ENCODE data around the gene PRDX2.
A peak's percentile ranks its signal among the peaks of the same experiment; 100 is the strongest.
"Not testable (repeated sequence)": the region's sequence is repeated elsewhere in the genome, so short reads cannot be mapped to it uniquely, and the experiment has no call there.

The PRDX2 gene

DNA sequence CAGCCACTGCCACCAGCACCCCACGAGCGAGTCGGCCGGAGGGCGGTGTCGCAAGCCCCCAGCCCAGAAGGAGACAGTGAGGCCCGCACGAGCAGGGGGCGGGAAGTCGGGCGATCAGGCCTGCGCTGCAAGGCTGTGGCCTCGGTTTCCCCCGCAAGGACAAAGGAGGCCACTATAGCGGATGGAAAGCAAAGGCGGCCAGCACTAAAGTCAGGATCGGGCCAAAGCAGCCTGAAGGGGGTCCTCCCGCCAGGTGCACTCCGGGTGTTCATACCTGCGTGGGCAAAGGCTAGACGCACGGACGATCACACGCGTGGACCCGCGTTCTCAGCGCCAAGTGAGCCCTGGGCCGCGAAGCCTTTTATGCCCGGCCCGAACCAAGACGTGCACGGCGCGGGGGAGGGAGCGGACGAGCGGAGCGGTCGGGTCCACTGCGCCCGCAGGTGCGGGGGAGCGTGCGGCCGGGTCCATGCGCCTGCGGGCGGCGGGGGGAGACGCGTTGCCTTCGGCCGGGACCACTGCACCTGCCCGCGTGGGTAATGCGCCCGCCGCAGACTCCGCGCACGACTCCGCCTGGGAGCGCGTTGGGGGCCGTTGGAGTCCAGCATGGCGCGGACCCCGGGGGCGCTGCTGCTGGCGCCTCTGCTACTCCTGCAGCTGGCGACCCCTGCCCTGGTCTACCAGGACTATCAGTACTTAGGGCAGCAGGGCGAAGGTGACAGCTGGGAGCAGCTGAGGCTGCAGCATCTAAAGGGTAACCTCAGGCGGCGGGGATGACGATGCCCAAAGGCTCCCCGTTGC, at the start of gene PRDX2, which contains the start of gene THSD8:
TSS of gene PRDX2 (minus strand) at position 335 of the 801 bp plus-strand sequence. CDS start 539 bp downstream, outside the sequence.
TSS of gene THSD8 (plus strand) at position 604 of the 801 bp plus-strand sequence. CDS start at position 607, 3 bp downstream.
- DNase-seq (ENCODE audit: low spot score): peak; percentile 77

DNA sequence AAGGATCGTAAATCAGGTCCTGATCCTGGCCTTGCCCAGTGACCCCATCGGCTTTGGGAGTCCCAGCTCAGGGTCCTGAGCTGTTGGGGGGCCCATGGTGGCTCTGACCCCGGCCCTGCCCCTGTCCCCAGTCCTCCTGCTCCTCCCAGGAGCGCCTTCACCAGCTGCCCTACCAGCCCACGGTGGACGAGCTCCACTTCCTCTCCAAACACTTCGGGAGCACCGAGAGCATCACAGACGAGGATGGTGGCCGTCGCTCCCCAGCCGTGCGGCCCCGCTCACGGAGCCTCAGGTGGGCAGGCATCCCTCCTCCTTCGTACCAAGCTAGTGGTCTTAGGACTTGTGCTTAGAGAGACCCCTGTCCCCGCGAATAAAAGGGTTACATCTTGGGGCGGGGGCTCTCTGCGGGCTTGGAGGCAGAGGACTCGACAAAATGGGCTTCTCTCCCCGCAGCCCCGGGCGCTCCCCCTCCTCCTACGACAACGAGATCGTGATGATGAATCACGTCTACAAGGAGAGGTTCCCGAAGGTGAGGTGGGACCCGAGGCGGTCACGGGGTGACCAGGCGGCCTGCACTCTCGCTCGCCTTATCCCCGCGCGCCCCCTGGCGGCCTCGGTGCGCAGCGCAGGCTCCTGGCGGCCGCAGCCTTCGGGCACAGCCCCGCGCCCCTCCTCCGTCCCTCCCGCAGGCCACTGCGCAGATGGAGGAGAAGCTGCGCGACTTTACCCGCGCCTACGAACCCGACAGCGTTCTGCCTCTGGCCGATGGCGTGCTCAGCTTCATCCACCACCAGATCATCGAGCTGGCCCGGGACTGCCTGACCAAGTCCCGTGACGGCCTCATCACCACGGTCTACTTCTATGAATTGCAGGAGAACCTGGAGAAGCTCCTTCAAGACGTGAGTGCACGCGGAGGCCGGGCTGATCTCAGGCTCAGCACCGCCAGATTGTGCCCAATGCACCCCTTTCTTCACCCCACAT, 45.8 kb upstream of the PRDX2 start:
- DNase-seq (ENCODE audit: low spot score): peak; percentile 87

DNA sequence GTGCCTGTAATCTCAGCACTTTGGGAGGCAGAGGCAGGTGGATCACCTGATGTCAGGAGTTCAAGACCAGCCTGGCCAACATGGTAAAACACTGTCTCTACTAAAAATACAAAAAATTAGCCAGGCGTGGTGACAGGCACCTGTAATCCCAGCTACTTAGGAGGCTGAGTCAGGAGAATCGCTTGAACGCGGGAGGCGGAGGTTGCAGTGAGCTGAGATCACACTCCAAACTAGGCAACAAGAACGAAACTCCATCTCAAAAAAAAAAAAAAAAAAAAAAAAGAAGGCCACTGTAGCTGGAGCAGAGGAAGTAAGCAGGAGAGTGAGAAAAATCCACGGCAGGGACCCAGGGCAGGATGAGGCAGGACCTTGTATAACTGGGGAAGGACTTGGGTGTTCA, 45.0 kb upstream of the PRDX2 start:
- DNase-seq (ENCODE audit: low spot score): not testable (repeated sequence)

DNA sequence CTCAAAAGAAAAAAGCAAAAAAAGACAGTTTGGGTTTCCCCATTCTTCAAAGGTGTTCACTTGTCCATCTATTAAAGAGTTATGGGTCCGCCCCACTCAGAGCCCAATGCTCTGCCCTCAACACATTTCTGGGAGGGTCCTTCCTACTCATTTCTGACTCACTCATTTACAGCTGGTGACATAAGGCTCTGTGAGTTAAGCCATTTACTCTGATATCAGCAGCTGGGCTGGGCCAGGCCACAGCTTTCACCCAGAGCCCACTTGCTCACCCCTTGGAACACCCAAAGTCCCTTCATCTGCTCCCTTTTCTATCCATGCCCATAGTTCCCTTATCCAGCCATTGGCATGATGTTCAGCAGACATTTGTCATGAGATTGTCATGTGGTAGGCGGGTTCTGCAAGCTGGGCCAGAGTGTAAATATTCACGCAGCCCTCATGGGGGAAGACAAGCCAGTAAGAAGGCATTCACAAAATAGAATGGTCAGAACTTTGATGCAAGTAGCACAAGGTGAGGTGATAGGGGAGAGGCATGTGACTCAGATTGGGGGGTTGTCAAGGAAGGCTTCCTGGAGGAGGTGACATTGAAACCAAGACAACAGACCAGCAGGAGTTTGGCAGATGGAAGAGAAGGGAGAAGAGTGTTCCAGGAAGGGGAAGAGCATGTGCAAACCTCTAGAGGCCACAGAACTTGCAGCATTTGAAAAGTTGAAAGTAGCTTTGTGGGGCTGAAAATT, 42.6 kb upstream of the PRDX2 start:
- DNase-seq (ENCODE audit: low spot score): no peak

DNA sequence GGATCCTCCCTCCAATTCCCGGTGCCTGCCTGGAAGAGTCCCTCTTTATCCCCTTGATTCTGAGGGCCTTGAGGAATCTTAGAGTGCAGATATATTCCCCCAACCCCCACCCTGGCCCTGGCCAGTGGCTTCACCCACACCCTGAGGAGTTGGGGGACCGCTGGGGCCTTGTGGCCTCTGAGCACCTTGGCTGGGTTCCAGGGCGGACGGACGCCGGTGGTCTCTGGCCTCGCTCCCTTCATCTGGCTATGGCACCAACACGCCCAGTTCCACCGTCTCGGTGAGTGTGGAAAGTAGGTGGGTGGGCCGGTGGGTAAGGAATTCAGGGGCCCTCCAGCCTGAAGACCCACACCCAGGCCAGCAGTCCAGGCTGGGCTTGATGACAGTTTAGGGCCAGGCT, 41.7 kb upstream of the PRDX2 start:
- DNase-seq (ENCODE audit: low spot score): no peak

DNA sequence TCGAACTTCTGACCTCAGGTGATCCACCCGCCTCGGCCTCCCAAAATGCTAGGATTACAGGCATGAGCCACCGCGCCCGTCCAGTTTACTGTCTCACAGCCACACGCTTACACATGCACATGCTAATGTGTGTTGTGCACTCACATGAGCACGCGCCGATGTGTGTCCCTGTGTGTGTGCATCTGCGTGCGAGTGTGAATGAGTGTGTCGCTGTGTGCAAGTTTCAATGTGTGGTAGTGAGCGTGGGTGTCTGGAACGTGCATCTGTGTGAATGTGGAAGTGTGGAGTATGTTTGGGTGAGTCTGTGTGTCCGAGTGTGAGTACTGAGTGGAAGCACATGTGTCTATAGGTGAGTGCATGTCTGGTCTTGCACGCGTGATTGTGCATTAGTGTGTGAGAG, 40.9 kb upstream of the PRDX2 start:
- no peak for DNase-seq (ENCODE audit: low spot score)

DNA sequence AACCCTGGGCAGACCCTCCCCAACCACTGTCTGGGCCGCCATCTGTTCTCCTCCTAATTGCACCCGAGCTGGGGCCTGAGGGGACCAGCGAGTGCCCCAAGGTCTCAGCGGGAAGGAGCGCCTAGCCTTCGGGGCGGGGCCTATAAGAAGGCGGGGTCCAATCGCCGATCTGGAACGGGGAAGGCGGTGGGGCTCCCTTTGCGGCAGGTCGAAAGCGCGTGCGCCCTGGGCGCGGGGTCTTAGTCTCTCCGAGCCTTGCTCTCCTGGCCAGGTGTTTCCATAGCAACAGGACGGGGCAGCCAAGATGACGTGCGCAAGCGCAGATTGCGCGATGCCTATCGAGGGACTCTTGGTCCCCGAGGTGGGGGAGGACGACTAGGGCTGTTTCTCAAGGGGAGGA, 39.5 kb upstream of the PRDX2 start:
- DNase-seq (ENCODE audit: low spot score): no peak

DNA sequence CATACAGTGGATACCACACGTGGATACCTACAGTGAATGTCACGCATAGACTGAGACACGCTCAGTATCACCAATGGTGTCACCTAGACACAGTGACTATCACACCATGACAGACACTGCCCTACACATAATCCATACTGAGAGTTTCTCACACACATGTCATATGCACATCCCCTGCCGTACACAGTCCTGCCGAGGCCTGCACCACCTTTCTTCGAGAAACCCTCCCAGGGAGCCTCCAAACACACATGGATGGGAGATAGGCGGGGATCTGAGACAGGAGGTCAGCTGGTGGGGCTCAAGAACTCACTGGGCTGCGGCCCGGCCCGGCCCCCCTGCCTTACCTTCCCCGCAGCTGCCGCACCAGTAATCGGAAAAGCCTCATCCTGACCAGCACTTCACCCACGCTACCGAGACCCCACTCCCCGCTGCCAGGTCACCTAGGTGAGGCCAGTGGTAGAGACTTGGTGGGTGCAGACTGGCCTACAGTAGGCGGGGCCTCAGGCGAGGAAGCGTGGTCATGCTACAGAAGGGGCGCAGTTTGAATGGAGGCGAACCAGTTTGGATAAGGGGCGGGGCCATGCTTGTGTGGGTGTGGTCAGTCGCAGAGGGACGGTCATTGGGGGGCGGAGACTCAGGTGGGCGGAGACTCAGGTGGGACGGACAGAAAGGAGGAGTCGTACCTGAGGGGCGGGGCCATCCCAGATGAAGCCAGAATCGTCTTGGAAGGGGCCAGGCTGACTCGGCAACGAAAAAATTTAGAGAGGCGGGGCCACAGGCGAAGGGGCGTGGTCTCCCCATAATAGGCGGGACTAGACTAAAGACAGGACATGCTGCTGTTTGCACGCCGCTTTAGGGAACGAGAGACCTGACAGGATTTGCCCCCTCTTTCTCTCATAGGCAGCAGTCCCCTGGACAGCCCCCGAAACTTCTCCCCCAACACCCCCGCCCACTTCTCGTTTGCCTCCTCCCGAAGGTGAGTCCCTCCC, 38.8 kb upstream of the PRDX2 start:
- DNase-seq (ENCODE audit: low spot score): peak; percentile 71

DNA sequence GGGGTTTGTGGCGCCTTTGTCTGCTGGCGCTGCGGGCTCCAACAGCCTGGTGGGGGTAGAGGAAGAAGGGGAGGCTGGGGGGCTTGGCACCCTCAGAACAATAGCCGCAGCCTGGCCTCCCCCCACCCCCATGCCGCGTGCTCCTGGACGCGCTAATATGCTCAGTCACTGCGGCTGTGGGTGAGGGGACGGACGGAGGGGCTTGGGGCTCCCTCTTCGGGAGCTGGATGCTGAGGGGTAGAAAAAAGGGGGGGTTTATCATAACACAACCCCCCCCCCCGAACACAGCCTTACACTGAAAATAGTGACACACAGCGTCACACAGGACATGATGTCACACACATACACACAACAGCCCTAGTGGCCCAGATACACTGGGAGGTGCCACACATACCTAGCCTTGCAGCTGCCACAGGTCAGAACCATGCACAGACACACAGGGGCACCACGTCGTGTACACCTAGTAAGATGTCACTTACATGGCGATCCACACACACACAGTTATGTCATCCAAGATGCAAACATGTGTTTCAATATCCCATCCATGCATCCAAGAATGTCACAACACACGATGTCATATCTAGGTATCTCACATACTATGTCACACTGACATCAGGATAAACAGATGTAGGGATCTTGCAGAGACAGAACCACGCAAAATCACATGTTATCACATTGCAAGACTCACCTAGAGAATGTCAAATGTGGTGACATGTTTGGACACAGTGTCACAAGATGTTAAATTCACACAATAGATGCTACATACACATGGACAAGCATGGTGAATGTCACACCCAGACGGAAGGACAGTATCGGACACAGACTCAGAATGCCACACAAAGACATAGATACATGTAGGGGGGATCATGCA, 37.5 kb upstream of the PRDX2 start:
- no peak for DNase-seq (ENCODE audit: low spot score)

DNA sequence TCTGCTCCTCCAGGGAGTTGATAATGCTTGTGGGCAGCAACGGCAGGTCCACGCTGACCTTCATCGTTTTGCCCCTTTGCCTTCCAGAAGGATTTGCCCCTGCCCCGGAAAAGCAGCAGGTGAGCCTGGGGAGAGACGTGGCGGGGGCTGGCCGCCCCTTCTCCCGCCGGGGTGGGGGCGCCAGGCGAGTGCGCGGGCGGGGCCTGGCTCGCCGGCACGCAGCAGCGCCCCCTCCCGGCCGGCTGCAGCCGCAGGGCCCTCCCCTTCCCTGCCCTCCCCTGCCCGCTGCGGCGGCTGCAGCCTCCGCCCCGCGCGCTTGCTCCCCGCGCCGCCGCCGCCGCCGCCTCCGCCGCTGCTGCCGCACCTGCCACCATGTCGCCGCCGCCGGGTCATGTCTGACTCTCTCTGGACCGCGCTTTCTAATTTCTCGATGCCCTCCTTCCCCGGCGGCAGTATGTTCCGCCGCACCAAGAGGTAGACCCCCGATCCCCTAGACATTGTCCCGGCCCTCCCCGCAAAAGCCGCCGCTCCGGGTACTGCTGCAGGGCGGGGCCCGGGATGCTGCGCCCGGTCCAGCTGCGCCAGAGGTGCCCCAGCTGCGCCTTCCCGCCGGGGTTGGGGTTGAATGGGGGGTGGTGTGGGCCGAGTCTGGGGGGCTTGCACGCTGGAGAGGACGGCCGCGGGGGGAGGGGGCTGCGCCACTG, 36.7 kb upstream of the PRDX2 start, which contains the start of gene MAST1:
TSS of gene MAST1 (plus strand) at position 334 of the 704 bp plus-strand sequence. CDS start at position 392, 58 bp downstream.
- DNase-seq (ENCODE audit: low spot score): peak; percentile 86

DNA sequence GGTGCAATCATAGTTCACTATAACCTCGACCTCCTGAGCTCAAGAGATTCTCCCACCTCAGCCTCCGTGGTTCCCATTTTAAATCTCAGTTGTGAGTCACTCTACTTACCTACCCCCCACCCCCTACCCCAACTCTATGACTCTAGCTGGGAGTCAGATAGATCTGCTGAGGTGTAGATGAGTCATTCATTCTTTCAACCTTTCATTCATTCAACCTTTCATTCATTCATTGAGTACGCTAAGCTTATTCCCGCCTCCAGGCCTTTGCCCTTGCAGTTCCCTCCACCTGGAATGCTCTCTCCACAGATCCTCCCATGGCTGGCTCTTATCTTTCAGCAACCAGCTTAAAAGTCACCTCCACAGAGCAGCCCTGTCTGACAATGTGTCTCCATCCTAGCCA, 35.6 kb upstream of the PRDX2 start:
- no peak for DNase-seq (ENCODE audit: low spot score)

DNA sequence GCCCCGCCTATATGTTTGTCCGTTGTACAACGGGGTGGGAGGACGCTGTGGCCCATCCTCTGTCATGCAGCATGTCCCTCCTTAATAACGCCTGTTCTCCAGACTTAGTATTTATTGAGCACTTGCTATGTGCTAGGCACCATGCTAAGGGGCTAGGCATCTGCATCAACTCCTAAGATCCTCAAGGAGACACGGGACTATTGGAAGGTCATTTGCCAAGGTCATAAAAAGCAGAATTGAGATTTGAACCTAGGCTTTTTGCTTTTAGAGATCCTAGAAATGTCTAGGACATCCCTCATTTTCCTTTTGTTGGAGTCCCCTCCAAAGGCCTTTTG, 34.9 kb upstream of the PRDX2 start:
- no peak for DNase-seq (ENCODE audit: low spot score)

DNA sequence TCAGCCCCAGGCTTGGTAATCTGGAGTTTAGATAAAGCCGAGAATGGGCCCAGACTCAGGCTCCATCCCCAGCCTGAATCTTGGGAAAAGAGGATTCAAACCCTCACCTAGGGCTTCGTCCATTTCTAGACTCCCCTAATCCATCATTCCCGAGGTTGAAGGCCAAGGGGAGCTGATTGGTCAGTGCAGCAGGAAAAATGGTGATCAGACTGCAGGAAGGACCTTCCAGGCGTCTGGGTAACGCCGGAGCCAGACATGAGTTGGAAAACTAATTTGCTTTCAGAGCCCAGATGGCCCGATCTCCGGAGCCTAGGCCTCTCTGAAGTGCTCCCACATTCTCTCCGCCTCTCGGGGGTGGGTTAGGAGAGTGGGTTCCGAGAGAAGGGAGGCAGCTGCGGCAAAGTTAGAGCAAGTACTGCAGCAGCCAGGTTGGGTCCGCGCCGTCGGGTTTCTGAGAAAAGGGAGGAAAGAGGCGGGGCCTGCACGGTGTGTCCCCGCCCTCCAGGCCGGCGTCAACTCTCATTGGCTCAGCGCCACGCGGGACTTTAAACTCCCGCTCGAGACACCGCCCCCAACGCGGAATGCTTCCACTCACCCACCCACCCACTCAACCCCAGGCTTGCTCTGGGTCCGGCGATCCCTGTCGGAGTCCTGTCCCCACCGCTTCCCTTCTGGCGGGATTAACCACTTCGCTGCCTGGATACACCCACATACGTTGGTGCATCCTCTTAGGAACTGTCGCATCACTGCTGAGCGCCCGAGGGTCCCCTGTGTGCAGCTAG, 33.6 kb upstream of the PRDX2 start:
- DNase-seq (ENCODE audit: low spot score): peak; percentile 75

DNA sequence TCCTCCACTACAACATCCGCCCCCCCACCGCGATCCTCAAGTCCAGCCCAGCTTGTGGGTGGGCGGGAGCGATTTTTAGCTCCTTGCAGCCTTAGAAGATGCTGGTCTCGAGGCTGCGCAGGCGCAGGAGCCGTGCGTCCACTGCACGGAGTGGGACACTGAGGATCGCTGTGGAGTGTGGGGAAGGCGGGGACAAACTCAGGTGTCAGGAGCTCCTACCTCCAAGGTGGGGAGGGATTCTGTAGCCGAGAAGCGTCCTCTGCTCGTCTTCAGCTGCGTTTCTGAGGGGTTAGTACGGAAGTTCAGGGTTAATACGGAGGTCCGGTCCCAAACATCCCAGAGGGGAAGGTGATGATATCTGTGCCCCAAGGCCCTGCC, 33.0 kb upstream of the PRDX2 start, which contains the start of gene RTBDN:
TSS of gene RTBDN (minus strand) at position 14 of the 378 bp plus-strand sequence. CDS start 4,600 bp downstream, outside the sequence.
- no peak for DNase-seq (ENCODE audit: low spot score)

DNA sequence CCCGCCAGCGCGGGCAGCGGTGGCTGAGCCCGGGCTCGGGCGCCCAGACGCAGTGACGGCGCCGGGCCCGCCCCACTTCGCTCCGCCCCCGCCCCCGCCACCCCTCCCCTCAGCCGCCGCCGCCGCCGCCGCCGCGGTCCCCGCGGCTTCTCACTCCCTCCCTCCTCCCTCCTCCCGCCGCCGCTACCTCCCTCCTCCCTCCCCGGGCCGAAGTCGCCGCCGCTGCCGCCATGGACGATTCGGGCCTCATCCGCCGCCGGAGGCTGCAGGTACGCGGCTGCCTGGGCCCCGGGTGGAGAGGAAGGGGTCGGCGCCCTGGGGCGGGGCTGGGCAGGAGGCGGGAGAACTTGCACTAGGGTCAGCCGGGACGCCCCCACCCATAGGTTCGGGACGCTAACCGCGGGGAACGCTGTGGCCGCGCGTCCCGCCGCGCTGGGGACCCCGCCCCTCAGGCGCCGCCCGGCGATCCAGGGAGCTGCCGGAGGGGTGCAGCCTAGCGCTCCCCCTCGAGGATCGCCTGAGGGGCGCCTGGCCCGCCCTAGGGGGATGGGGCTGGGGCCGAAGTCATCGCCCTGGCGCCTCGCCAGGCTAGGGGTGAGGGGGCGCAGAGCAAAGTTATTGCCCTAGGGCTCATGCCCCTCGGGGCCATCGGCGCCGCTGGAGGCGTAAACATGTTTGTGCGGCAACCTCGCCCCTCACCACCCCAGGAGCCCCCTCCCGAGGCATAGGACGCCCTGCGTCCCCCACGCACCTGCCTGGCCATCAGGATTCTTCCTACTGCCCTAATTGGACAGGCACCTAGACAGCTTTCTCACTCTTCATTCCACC, 32.4 kb upstream of the PRDX2 start:
- DNase-seq (ENCODE audit: low spot score): peak; percentile 57

DNA sequence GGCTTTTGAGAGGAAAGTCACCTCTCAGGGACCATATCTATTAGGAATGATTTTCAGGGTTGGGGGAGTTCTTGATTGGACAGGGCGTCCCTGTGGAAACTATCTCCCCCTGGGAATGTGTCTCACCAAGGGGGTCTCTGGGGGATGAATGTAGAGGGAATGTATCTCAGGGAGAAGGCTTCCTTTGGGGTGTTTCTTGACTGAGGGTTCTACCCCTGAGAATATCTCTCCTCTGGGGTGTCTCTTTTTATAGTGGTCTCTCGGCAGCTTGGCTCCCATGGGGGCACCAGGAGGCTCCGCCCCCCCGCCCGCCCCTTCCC, 31.8 kb upstream of the PRDX2 start:
- DNase-seq (ENCODE audit: low spot score): no peak

DNA sequence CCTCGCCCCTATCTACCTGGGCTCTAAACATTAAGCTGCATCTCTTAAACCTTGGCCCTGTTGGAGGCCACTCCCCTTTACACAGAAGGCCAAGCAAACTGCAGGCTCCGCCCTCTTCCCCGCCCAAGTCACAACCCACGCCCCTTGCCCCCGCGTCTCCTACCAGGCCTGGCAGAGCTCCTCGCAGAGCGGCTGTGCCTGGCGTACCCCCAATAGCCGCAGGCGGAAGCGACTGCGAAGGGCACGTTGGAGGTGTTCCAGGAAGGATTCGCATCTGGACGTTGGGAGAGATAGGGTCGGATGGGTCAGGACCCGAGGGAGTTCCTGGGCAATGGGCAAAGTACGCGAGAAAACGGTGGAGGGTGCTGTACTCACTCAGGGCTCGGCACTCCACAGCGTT, 26.9 kb upstream of the PRDX2 start:
- peak; percentile 75 for DNase-seq (ENCODE audit: low spot score)

Data from germinal center (tissue), 1 donor.